HG02763 (cell line): Measurements from ENCODE around the gene NOXO1.
"Not testable (repeated sequence)": the region's sequence is repeated elsewhere in the genome, so short reads cannot be mapped to it uniquely, and the experiment has no call there.

Source experiments
- ATAC-seq: cut with Tn5 transposase; IDR thresholded peaks from one replicate; pipeline ENCODE4 v1.9.1; 2021; ENCODE audit warnings: mild to moderate bottlenecking, moderate library complexity; ENCODE audit not compliant: unreplicated experiment

Gene NOXO1

GRCh38 chr16:1963806-1964505, 17.3 kb downstream of the NOXO1 start:
- ATAC-seq, result peak; percentile 7

- not testable (repeated sequence) for ATAC-seq
Observed at GRCh38 chr16:1962161-1963153, 18.8 kb downstream of the NOXO1 start.

GRCh38 chr16:1961651-1962067, 19.6 kb downstream of the NOXO1 start:
- no peak for ATAC-seq

GRCh38 chr16:1960665-1961630, 20.3 kb downstream of the NOXO1 start:
- no peak for ATAC-seq

- peak; percentile 75 for ATAC-seq
Observed at GRCh38 chr16:1959269-1960039, 21.8 kb downstream of the NOXO1 start, which contains the start of gene NDUFB10. Gene NDUFB10 (plus strand): TSS chr16:1959538. CDS start chr16:1959625, 87 bp downstream.

- no peak for ATAC-seq
Observed at GRCh38 chr16:1958715-1959268, 22.5 kb downstream of the NOXO1 start.

- not testable (repeated sequence) for ATAC-seq
Observed at GRCh38 chr16:1958143-1958491, 23.2 kb downstream of the NOXO1 start.

- ATAC-seq, result not testable (repeated sequence)
Observed at GRCh38 chr16:1957434-1958142, 23.7 kb downstream of the NOXO1 start.

- no peak for ATAC-seq
Observed at GRCh38 chr16:1953734-1954133, 27.5 kb downstream of the NOXO1 start.

- no peak for ATAC-seq
Observed at GRCh38 chr16:1950559-1950958, 30.7 kb downstream of the NOXO1 start.

GRCh38 chr16:1950047-1950446, 31.2 kb downstream of the NOXO1 start:
- no peak for ATAC-seq

- no peak for ATAC-seq
Observed at GRCh38 chr16:1949507-1949906, 31.8 kb downstream of the NOXO1 start.

GRCh38 chr16:1947369-1947670, 33.9 kb downstream of the NOXO1 start:
- ATAC-seq, result no peak

GRCh38 chr16:1946495-1947368, 34.5 kb downstream of the NOXO1 start:
- no peak for ATAC-seq

GRCh38 chr16:1945559-1946391, 35.5 kb downstream of the NOXO1 start:
- no peak for ATAC-seq

- ATAC-seq, result no peak
Observed at GRCh38 chr16:1944612-1945199, 36.6 kb downstream of the NOXO1 start.
